K562 (cell line): ENCODE data around the gene LAMTOR5. TPM values are rescaled to one million over a fixed set of nuclear protein-coding genes. Genes with fewer than 3 reads are reported as not detected.
A peak's percentile ranks its signal among the peaks of the same experiment; 100 is the strongest.

ENCODE experiments used
- ARID3A ChIP-seq: IDR thresholded peaks from 2 replicates; pipeline ENCODE4 v1.6.1; 2012; ENCODE audit warnings: low read depth, low read length, improper control_type of control experiment, borderline replicate concordance
- ATF3 ChIP-seq, 2 experiments: fragments of 450-650 bp in 1 of 2; sonication (generic) in 1 of 2; formaldehyde crosslinking in 1 of 2; IDR thresholded peaks in 1 of 2; conservative IDR thresholded peaks in 1 of 2; 2 replicates each; pipeline versions ENCODE4 v1.6.1 to v1.8.1; 2016 to 2023; ENCODE audit warnings: mild to moderate bottlenecking in 2 of 2, moderate library complexity in 2 of 2, inconsistent platforms in 1 of 2, missing genetic modification reagents in 1 of 2
- ATF7 ChIP-seq: fragments of 450-650 bp; IDR thresholded peaks from 2 replicates; pipeline ENCODE4 v1.7.1; 2014; ENCODE audit warnings: mild to moderate bottlenecking, moderate library complexity
- CGGBP1 ChIP-seq: fragments of 250-450 bp; sonication (Bioruptor Pico); IDR thresholded peaks from 2 replicates; pipeline ENCODE4 v1.9.0; 2021; ENCODE audit warnings: mild to moderate bottlenecking
- EP400 ChIP-seq: fragments of 450-650 bp; IDR thresholded peaks from 2 replicates; pipeline ENCODE4 v1.6.1; 2017; ENCODE audit warnings: antibody characterized with exemption, mild to moderate bottlenecking, moderate library complexity
- GATAD2A ChIP-seq: fragments of 450-650 bp; IDR thresholded peaks from 2 replicates; pipeline ENCODE4 v1.6.1; 2017
- HMGN3 ChIP-seq: IDR thresholded peaks from 2 replicates; pipeline ENCODE4 v1.6.1; 2011; ENCODE audit warnings: borderline replicate concordance, low read depth, mild to moderate bottlenecking, mixed read lengths, low read length; ENCODE audit not compliant: insufficient read length; ENCODE audit errors: extremely low read depth
- MEF2D ChIP-seq: conservative IDR thresholded peaks from 2 replicates; pipeline ENCODE4 v1.6.1; 2016; ENCODE audit warnings: low read depth, missing genetic modification characterization, missing compliant biosample characterization
- NFYB ChIP-seq: IDR thresholded peaks from 2 replicates; pipeline ENCODE4 v1.6.1; 2011; ENCODE audit warnings: mild to moderate bottlenecking, moderate library complexity; ENCODE audit not compliant: insufficient read length; ENCODE audit errors: extremely low read depth
- PHF20 ChIP-seq: fragments of 450-650 bp; IDR thresholded peaks from 2 replicates; pipeline ENCODE4 v1.6.1; 2018; ENCODE audit not compliant: partially characterized antibody
- PHTF2 ChIP-seq: fragments of 250-450 bp; sonication (Bioruptor Pico); IDR thresholded peaks from 2 replicates; pipeline ENCODE4 v1.5.0; 2021; ENCODE audit warnings: mild to moderate bottlenecking
- PPARD ChIP-seq: fragments of 250-450 bp; sonication (Bioruptor Pico); IDR thresholded peaks from 2 replicates; pipeline ENCODE4 v1.8.0; 2022; ENCODE audit warnings: inconsistent platforms, mild to moderate bottlenecking, moderate library complexity
- RBM15 ChIP-seq: fragments of 200-400 bp; formaldehyde crosslinking; IDR thresholded peaks from 2 replicates; pipeline ENCODE4 v1.6.1; 2018; ENCODE audit warnings: mild to moderate bottlenecking, low read length, moderate library complexity; ENCODE audit not compliant: insufficient read depth
- STAT5A ChIP-seq: IDR thresholded peaks from 2 replicates; pipeline ENCODE4 v1.6.1; 2012; ENCODE audit warnings: low read length, inconsistent platforms, borderline replicate concordance
- TBL1XR1 ChIP-seq, 2 experiments: IDR thresholded peaks; 2 replicates each; pipeline ENCODE4 v1.6.1; 2012; ENCODE audit warnings: improper control_type of control experiment in 2 of 2, low read length in 2 of 2, mild to moderate bottlenecking in 1 of 2
- ZEB2 ChIP-seq: fragments of 450-650 bp; IDR thresholded peaks from 2 replicates; pipeline ENCODE4 v1.6.1; 2016
- ZKSCAN8 ChIP-seq: fragments of 200-800 bp; sonication (Bioruptor generic); IDR thresholded peaks from 2 replicates; pipeline ENCODE4 v1.6.1; 2016; ENCODE audit warnings: missing genetic modification characterization, missing compliant biosample characterization
- ZNF239 ChIP-seq: fragments of 250-450 bp; sonication (Bioruptor Pico); IDR thresholded peaks from 2 replicates; pipeline ENCODE4 v1.4.0; 2020; ENCODE audit warnings: mild to moderate bottlenecking
- ZNF274 ChIP-seq: IDR thresholded peaks from 2 replicates; pipeline ENCODE4 v1.6.1; 2011; ENCODE audit warnings: low read depth, mild to moderate bottlenecking, low read length, moderate library complexity, borderline replicate concordance
- ZNF280A ChIP-seq: fragments of 450-650 bp; IDR thresholded peaks from 2 replicates; pipeline ENCODE4 v1.6.1; 2018; ENCODE audit warnings: mild to moderate bottlenecking, low read depth; ENCODE audit not compliant: partially characterized antibody
- ZNF431 ChIP-seq: sonication (generic); formaldehyde crosslinking; IDR thresholded peaks from 2 replicates; pipeline ENCODE4 v1.8.0; 2022; ENCODE audit warnings: mild to moderate bottlenecking, missing genetic modification reagents
- ZNF511 ChIP-seq: sonication (generic); formaldehyde crosslinking; IDR thresholded peaks from 2 replicates; pipeline ENCODE4 v1.8.0; 2022; ENCODE audit warnings: mild to moderate bottlenecking, missing genetic modification reagents
- ZNF589 ChIP-seq: fragments of 200-800 bp; sonication (Bioruptor generic); IDR thresholded peaks from 2 replicates; pipeline ENCODE4 v1.6.1; 2016; ENCODE audit warnings: low read depth, missing genetic modification characterization, missing compliant biosample characterization
- polyA plus RNA-seq, 8 experiments: library from polyadenylated mRNA; depleted of rRNA in 4 of 8; stranded (reverse) in 5 of 8; unstranded in 3 of 8; fragments of >200 nt; fragmentation: Nextera tagmentation in 2 of 8; fragmentation: Illumina TruSeq in 1 of 8; extraction: Ambion mirVana in 2 of 8; extraction: Trizol in 1 of 8; gene quantifications; 2 replicates each; pipeline versions ENCODE4 v1.2.1 to v1.2.3, GENCODE V29; 2011 to 2014; ENCODE audit warnings: inconsistent platforms in 1 of 8, missing spikeins in 1 of 8
- total RNA-seq, 7 experiments: library from RNA; depleted of rRNA in 6 of 7; stranded (reverse); fragments of >200 nt in 6 of 7; fragmentation: Illumina TruSeq in 2 of 7; extraction: Trizol in 2 of 7; gene quantifications; 2 replicates each; pipeline versions ENCODE4 v1.2.1 to v1.2.3, GENCODE V29; 2011 to 2021; ENCODE audit warnings: low replicate concordance in 1 of 7

Gene LAMTOR5
- total and polyA plus RNA-seq, 9 of the 15 experiments (the other 6 are each of a cell fraction or from before 2014, with no cell fraction given): 118 to 712 (median 241) TPM

GRCh38 chr1:110438893-110439292 is 31.4 kb upstream of the LAMTOR5 start (continued):
- TF ChIP-seq HMGN3 (peak; percentile 45), CGGBP1 (CRISPR knock-in tag) (no peak), ARID3A (no peak), ZNF511 (CRISPR knock-in tag) (no peak), GATAD2A (no peak), ZEB2 (no peak; the same call in 1 of the 2 replicates), RBM15 (no peak), NFYB (no peak), PHF20 (no peak), TBL1XR1 (IDR thresholded peaks at IDR 0.05; ENCODE audit: low read length in 2 of 2) (no peak), ZNF239 (0 out of 2 replicates have a peak, but pooled peaks have one; percentile 38), ZNF431 (CRISPR knock-in tag) (no peak), EP400 (no peak), STAT5A (peak; percentile 67), ATF7 (0 out of 2 replicates have a peak, but pooled peaks have one; percentile 26), ATF3 (IDR thresholded peaks at IDR 0.05) (no peak), ATF3 (CRISPR knock-in tag; conservative IDR thresholded peaks at IDR 0.05) (no peak), PPARD (CRISPR knock-in tag) (no peak), ZKSCAN8 (no peak; the same call in 1 of the 2 replicates), ZNF589 (CRISPR knock-in tag) (0 out of 2 replicates have a peak, but pooled peaks have one; percentile 43), ZNF274 (no peak), ZNF280A (no peak), PHTF2 (CRISPR knock-in tag) (no peak), MEF2D (tag) (0 out of 2 replicates have a peak, but pooled peaks have one; percentile 37)
